Transverse colon (tissue), 3 donors: Measurements from ENCODE around the gene MSH2.

ENCODE experiments used
- EP300 ChIP-seq: sonication (generic); formaldehyde crosslinking; IDR thresholded peaks from one replicate; pipeline ENCODE4 v1.6.1; 2017; ENCODE audit warnings: antibody characterized with exemption, low read depth
- POLR2A ChIP-seq: fragments of 450-650 bp; IDR thresholded peaks from one replicate; pipeline ENCODE4 v1.6.1; 2016; ENCODE audit warnings: antibody characterized with exemption, mild to moderate bottlenecking, moderate library complexity
- TF ChIP-seq, protein P1 (sequence below), 5 experiments: fragments of 200-600 bp in 3 of 5; fragments of 450-650 bp in 2 of 5; sonication (generic) in 3 of 5; IDR thresholded peaks; 1 replicate in 2 of 5; 2 replicates in 3 of 5; pipeline ENCODE4 v1.5.1; 2016 to 2017; ENCODE audit warnings: antibody characterized with exemption in 5 of 5, inconsistent platforms in 3 of 5, mild to moderate bottlenecking in 2 of 5, moderate library complexity in 1 of 5

GRCh38 chr2:47519147-47519537 lies 116.2 kb downstream of the MSH2 start:
- no peak for TF ChIP-seq POLR2A
- TF ChIP-seq, protein P1, sequence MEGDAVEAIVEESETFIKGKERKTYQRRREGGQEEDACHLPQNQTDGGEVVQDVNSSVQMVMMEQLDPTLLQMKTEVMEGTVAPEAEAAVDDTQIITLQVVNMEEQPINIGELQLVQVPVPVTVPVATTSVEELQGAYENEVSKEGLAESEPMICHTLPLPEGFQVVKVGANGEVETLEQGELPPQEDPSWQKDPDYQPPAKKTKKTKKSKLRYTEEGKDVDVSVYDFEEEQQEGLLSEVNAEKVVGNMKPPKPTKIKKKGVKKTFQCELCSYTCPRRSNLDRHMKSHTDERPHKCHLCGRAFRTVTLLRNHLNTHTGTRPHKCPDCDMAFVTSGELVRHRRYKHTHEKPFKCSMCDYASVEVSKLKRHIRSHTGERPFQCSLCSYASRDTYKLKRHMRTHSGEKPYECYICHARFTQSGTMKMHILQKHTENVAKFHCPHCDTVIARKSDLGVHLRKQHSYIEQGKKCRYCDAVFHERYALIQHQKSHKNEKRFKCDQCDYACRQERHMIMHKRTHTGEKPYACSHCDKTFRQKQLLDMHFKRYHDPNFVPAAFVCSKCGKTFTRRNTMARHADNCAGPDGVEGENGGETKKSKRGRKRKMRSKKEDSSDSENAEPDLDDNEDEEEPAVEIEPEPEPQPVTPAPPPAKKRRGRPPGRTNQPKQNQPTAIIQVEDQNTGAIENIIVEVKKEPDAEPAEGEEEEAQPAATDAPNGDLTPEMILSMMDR (IDR thresholded peaks at IDR 0.05): no peak
- no peak for TF ChIP-seq EP300
